Astrocyte (in vitro differentiated cells and primary cell): ENCODE results near the gene SMAD3. TPM values are rescaled to one million over a fixed set of nuclear protein-coding genes. Genes with fewer than 3 reads are reported as not detected.
A peak's percentile ranks its signal among the peaks of the same experiment; 100 is the strongest.

ENCODE experiments used
- DNase-seq: peaks from one replicate; pipeline ENCODE4 v3.0.0-alpha.2; 2010; ENCODE audit warnings: low read depth
- FAIRE-seq: peaks from 2 replicates; lab custom pipeline; 2011; peaks lifted over from hg19 to GRCh38; lab: Jason Lieb, UNC
- H2AFZ ChIP-seq: 2 replicates; pipeline ENCODE4 v1.6.0; 2012; ENCODE audit warnings: low read depth, low read length, inconsistent platforms
- H3K27ac ChIP-seq: 2 replicates; pipeline ENCODE4 v1.5.1; 2011; ENCODE audit warnings: low read depth, low read length, inconsistent platforms
- H3K27me3 ChIP-seq: 2 replicates; pipeline ENCODE4 v1.6.0; 2011; ENCODE audit warnings: low read length, inconsistent platforms; ENCODE audit not compliant: insufficient read depth
- H3K36me3 ChIP-seq: 2 replicates; pipeline ENCODE4 v1.5.1; 2011; ENCODE audit warnings: low read length, inconsistent platforms; ENCODE audit not compliant: insufficient read depth
- H3K4me1 ChIP-seq: 2 replicates; pipeline ENCODE4 v1.5.1; 2011; ENCODE audit warnings: low read length, inconsistent platforms; ENCODE audit not compliant: insufficient read depth
- H3K4me2 ChIP-seq: 2 replicates; pipeline ENCODE4 v1.6.0; 2012; ENCODE audit warnings: low read length, inconsistent platforms
- H3K4me3 ChIP-seq: 2 replicates; pipeline ENCODE4 v1.5.1; 2011; ENCODE audit warnings: low read depth, mild to moderate bottlenecking, low read length, inconsistent platforms; ENCODE audit not compliant: insufficient read depth
- H3K79me2 ChIP-seq: 2 replicates; pipeline ENCODE4 v1.6.0; 2012; ENCODE audit warnings: mild to moderate bottlenecking, low read length, inconsistent platforms; ENCODE audit not compliant: insufficient read depth
- H3K9ac ChIP-seq: 2 replicates; pipeline ENCODE4 v1.6.0; 2012; ENCODE audit warnings: mild to moderate bottlenecking, low read length, inconsistent platforms
- H3K9me3 ChIP-seq: 2 replicates; pipeline ENCODE4 v1.5.1; 2012; ENCODE audit warnings: low read depth, mild to moderate bottlenecking, low read length, inconsistent platforms; ENCODE audit not compliant: insufficient read depth
- H4K20me1 ChIP-seq: 2 replicates; pipeline ENCODE4 v1.6.0; 2012; ENCODE audit warnings: low read length, inconsistent platforms; ENCODE audit not compliant: insufficient read depth
- H3K27ac Mint-ChIP-seq: one replicate; pipeline ENCODE4 v1.8.0; 2021; ENCODE audit warnings: mild to moderate bottlenecking, mixed read lengths; ENCODE audit not compliant: unreplicated experiment
- H3K27me3 Mint-ChIP-seq: one replicate; pipeline ENCODE4 v1.8.0; 2021; ENCODE audit warnings: low read depth, mixed read lengths; ENCODE audit not compliant: unreplicated experiment
- H3K36me3 Mint-ChIP-seq: one replicate; pipeline ENCODE4 v1.8.0; 2021; ENCODE audit warnings: low read depth, mixed read lengths; ENCODE audit not compliant: unreplicated experiment
- H3K4me1 Mint-ChIP-seq: one replicate; pipeline ENCODE4 v1.8.0; 2021; ENCODE audit warnings: low read depth, mixed read lengths; ENCODE audit not compliant: unreplicated experiment
- H3K4me3 Mint-ChIP-seq: one replicate; pipeline ENCODE4 v1.8.0; 2021; ENCODE audit warnings: mild to moderate bottlenecking, moderate library complexity, mixed read lengths; ENCODE audit not compliant: unreplicated experiment
- H3K9me3 Mint-ChIP-seq: one replicate; pipeline ENCODE4 v1.8.0; 2021; ENCODE audit warnings: mild to moderate bottlenecking, mixed read lengths; ENCODE audit not compliant: unreplicated experiment
- EZH2 ChIP-seq: IDR thresholded peaks from 2 replicates; pipeline ENCODE4 v1.6.1; 2012; ENCODE audit warnings: mild to moderate bottlenecking, low read length, inconsistent platforms; ENCODE audit not compliant: insufficient read depth
- total RNA-seq: library from RNA; stranded (reverse); gene quantifications from 2 replicates; pipeline ENCODE4 v1.2.1, GENCODE V29; 2021
- TF ChIP-seq, protein P1 (sequence below): IDR thresholded peaks from 2 replicates; pipeline ENCODE4 v1.5.1; 2011; ENCODE audit warnings: low read depth, mild to moderate bottlenecking, inconsistent platforms, low read length, moderate library complexity; ENCODE audit not compliant: insufficient read depth

SMAD3 gene
- total RNA-seq, 1 donor from 2014 or later = 78.0 TPM

DNA sequence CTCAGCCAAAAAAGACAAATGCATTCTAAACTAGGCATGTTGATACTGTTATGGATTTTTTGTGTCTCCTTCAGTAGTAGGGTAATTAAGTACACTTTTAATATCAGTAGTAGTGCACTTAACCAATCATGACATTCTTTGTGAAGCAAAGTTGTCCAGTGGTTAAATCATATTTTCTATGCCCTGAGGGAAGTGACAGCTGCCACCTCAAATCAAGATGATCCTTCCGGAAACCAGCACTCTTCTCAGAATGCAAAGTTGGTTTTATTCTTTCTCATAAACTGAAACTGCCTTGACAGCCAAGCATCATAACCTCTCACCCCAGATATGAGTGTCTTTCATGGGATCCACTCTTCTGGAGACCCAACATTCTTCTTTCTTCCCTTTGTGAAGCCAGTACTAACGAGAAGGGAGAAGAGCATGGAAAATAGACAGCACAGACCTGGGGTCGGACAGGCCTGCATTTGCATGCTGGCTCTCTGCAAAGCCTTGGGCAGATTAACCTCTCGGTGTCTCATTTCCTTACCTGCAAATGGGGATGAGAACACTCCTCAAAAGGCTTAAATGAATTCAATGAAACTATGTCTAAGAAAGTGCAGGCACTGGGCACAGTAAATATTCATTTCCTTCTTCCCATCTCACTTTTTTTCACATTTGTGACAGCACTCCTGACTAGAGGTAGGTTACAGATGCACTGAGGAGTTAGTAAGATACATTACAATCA lies 175.9 kb downstream of the SMAD3 start:
- DNase-seq (no peak), FAIRE-seq (no peak)
- peaks cover 82% of the 10 kb centered on the region for H3K79me2 ChIP-seq
- H2AFZ ChIP-seq = no peak overlapping the region
- H3K27ac ChIP-seq = no peak overlapping the region
- no peaks in the 10 kb centered on the region for H3K4me1 ChIP-seq
- TF ChIP-seq, protein P1, sequence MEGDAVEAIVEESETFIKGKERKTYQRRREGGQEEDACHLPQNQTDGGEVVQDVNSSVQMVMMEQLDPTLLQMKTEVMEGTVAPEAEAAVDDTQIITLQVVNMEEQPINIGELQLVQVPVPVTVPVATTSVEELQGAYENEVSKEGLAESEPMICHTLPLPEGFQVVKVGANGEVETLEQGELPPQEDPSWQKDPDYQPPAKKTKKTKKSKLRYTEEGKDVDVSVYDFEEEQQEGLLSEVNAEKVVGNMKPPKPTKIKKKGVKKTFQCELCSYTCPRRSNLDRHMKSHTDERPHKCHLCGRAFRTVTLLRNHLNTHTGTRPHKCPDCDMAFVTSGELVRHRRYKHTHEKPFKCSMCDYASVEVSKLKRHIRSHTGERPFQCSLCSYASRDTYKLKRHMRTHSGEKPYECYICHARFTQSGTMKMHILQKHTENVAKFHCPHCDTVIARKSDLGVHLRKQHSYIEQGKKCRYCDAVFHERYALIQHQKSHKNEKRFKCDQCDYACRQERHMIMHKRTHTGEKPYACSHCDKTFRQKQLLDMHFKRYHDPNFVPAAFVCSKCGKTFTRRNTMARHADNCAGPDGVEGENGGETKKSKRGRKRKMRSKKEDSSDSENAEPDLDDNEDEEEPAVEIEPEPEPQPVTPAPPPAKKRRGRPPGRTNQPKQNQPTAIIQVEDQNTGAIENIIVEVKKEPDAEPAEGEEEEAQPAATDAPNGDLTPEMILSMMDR = no peak
- no peak for TF ChIP-seq EZH2
- no peaks in the 10 kb centered on the region for H3K27me3 Mint-ChIP-seq
- no peaks in the 10 kb centered on the region for H3K36me3 Mint-ChIP-seq
- H3K4me3 ChIP-seq = no peak overlapping the region
- no peak overlapping the region for H3K4me3 Mint-ChIP-seq
- no peak overlapping the region for H3K9ac ChIP-seq
- H3K27me3 ChIP-seq = no peaks in the 10 kb centered on the region
- no peaks in the 10 kb centered on the region for H3K9me3 Mint-ChIP-seq
- H3K9me3 ChIP-seq = no peaks in the 10 kb centered on the region
- no peak overlapping the region for H3K27ac Mint-ChIP-seq
- H3K36me3 ChIP-seq = no peaks in the 10 kb centered on the region
- peaks cover 18% of the 10 kb centered on the region for H3K4me1 Mint-ChIP-seq
- H3K4me2 ChIP-seq = no peak overlapping the region
- peaks cover 62% of the 10 kb centered on the region for H4K20me1 ChIP-seq

GRCh38 chr15:67242708-67243111 lies 177.3 kb downstream of the SMAD3 start:
- Histone ChIP-seq H3K4me2 (no peak overlapping the region), H3K9ac (no peak overlapping the region), H3K9me3 (no peaks in the 10 kb centered on the region), H3K79me2 (peaks cover 85% of the 10 kb centered on the region), H4K20me1 (peaks cover 55% of the 10 kb centered on the region), H2AFZ (no peak overlapping the region), H3K27ac (no peak overlapping the region), H3K4me1 (no peaks in the 10 kb centered on the region), H3K27me3 (no peaks in the 10 kb centered on the region), H3K4me3 (no peak overlapping the region), H3K36me3 (no peaks in the 10 kb centered on the region)
- H3K36me3 Mint-ChIP-seq = peaks cover 6% of the 10 kb centered on the region
- DNase-seq = no peak
- TF ChIP-seq, protein P1 = no peak
- TF ChIP-seq EZH2 = no peak
- H3K4me3 Mint-ChIP-seq = no peak overlapping the region
- peaks cover 18% of the 10 kb centered on the region for H3K4me1 Mint-ChIP-seq
- H3K27ac Mint-ChIP-seq = no peak overlapping the region
- H3K9me3 Mint-ChIP-seq = no peaks in the 10 kb centered on the region
- H3K27me3 Mint-ChIP-seq = no peaks in the 10 kb centered on the region
- peak; percentile 56 for FAIRE-seq

Other genes starting within 250 kb of the SMAD3 start
- gene AAGAB, start 189.1 kb downstream of the SMAD3 start, total RNA-seq = 46.0 and 52.2 TPM in 2 replicates
- gene IQCH, start 189.2 kb downstream of the SMAD3 start, total RNA-seq = 1.9 and 2.7 TPM in 2 replicates